ENCODE measurements around the gene NGFR. TPM values are rescaled to one million over a fixed set of nuclear protein-coding genes. Genes with fewer than 3 reads are reported as not detected.
A peak's percentile ranks its signal among the peaks of the same experiment; 100 is the strongest.
"Not testable (repeated sequence)": the region's sequence is repeated elsewhere in the genome, so short reads cannot be mapped to it uniquely, and the experiment has no call there.

NGFR gene
- total RNA-seq, 1 experiment from 2014 or later: 6.4 TPM

DNA sequence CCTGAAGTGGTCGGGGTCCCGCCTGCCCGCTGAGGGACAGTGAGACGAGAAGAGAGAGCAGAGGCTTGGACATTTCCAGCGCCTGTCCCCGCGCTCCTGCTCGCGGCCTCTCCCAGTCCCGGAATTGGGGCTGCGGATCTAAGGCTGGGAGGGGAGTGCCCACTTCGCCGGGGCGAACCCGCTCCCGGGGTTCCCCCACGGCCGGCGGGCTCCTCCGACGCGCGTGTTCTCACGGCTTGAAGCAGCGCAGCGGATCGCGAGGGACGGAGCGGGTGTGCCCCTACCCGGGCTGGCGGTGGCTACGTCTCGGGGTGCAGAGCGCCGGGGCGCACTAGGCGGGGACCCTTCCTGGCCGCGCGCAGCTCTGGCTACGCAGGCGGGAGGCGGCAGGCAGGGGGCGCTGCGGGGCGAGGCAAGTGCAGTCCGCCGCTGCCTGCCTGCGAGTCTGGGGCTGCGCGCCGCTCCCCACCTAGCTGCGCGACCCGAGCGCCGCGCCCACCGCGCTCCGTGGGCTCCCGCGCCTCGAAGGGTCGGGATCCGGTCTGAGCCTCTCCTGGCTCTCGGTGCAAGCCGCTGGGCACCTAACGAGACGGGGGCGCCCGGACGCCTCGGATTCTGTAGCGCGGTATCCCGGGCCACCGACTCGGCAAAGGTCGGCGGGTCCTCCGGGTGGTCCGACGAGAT lies 1.2 kb downstream of the NGFR start:
- DNase-seq (ENCODE audit: low read depth): peak; percentile 26

DNA sequence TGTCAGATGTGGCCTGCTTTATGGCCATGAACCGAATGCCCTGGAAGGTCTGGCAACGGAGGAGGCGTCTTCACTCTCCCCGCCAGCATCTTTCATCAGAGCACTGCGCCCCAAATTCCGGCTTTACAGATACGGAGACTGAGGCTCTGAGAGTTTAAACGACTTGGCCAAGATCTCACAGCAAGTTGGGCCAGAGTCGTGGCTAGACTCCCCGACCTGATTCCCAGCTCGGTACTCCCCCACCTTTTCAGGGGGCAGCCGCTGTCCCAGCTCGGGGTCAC lies 1.7 kb downstream of the NGFR start:
- no peak for DNase-seq (ENCODE audit: low read depth)

DNA sequence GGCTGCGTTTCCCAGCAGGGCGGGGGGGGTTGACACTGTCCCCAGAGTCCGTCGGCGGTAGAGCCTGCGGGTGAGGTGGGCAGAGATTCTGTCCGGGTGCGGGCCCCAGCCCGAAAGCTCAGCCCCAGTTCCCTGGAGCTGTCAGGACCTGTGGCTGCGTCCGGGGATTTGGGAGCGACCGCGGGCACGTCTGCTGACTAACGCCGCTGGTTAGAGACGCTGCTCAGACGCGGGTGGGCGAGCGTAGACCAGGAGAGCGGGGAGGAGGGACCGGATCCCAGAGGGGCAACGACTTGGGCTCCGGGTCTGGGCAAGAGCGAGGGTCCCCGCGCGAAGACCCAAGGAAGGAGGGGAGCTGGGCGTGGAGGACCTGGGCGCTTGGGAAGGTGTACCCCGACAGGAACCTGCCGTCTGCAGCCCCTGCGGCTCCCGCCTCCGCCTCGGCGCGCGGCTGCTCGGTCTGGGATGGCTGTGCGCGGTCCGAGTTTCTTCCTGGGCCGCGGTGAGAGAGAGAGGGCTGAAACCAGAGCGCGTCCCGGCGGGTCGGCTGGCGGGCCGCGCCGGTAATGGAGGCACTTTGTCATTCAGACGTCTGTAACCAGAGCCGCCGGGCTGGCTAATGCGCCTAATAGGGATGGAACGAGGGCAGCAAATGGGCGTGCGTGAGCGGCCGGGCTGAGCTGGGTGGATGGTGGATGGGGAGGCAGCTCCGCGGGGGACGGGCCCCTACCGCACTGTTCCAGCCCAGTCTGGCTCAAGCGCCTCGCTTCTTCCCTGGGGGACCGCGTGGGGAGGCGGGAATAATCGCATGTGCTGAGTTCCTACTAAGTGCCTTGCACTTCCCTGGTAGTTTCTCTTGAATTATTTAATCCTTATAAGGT lies 2.3 kb downstream of the NGFR start:
- peak; percentile 30 for DNase-seq (ENCODE audit: low read depth)

DNA sequence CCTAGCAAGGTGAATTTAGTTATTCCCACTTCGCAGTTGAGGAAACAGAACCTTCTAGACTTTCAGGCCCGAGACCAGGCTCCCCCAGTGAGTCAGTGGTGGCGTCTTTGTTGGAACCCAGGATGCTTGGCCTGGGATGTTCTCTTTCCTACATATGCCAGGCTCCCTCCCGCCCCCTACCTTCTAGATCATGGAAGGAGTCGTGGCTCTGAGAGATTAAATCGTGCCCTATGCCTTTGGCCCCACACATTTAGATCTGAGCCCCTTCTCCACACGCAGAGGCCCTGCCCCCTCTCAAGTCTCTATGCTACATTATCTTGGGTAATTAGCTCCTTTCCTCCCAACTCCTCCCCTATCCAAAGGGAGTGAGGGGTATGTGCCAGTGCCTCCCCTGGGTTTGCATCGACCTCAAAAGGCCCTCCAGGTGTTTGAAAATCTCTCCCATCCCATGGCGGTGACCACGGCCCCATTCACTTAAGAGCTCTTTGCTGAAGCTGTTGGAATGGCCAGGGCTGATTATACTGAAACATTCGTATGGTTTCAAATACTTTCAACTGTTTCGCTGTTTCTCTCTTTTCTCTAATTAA lies 3.0 kb downstream of the NGFR start:
- no peak for DNase-seq (ENCODE audit: low read depth)

GRCh38 chr17:49501496-49501895 lies 6.4 kb downstream of the NGFR start:
- no peak for DNase-seq (ENCODE audit: low read depth)

DNA sequence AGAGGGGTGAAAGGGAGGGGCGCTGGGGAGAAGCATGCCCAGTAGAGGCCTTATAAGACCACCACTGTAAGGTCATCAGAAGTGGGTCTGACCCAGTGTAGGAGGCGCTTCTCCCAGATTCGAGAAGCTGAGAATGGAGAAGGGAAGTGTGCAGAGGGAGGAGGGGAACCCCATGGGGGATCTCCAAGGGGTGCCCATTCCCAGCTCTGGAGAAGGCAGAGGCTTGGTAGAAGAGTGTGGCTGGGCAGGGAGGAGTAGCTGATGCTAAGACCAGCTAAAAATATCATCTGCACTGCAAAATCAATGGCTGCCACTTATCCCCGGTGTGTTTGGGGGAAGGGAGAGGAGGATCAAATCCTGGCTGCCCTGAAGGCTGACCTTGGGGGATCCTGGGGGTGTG lies 7.2 kb downstream of the NGFR start:
- DNase-seq (ENCODE audit: low read depth): no peak

GRCh38 chr17:49502680-49503079 lies 7.6 kb downstream of the NGFR start:
- not testable (repeated sequence) for DNase-seq (ENCODE audit: low read depth)

DNA sequence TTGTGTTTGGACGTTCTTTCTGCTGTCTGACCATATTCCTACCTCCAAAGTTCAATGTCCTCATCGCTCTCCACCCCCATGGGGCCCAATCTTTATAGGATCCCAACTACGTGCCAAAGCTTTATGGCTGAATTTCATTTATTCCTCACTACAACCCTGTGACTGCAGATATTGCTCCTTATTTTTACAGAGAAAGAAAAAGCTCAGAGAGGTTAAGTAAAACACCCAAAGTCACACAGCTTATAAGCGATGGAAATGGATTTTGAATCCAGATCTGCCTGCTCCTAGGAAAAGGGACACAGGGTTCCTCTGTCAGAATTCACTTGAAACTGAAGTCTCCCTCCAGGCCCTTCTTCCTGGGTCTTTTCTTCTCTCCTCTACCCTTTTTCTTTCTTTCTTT lies 9.3 kb downstream of the NGFR start:
- DNase-seq (ENCODE audit: low read depth): no peak

DNA sequence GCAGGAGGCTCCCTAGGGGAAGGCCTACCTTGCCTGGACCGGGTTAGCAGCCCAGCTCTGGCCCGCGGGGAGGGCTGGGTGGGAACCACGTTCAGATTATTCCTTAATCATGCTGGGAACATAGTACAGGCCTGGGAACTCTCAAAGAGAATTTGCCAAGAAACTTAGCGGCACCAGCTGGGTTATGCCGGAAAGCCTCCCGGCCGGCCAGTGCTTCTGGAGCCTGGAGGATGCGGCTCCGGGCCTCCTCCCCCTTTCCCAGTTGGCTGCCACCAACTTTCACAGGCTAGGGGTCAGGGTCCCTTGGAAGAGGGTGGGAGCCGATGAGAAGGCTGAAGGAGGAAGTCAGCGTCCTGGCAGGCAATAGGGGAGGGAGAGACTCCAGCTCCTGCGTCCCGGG lies 10.8 kb downstream of the NGFR start:
- DNase-seq (ENCODE audit: low read depth): no peak

DNA sequence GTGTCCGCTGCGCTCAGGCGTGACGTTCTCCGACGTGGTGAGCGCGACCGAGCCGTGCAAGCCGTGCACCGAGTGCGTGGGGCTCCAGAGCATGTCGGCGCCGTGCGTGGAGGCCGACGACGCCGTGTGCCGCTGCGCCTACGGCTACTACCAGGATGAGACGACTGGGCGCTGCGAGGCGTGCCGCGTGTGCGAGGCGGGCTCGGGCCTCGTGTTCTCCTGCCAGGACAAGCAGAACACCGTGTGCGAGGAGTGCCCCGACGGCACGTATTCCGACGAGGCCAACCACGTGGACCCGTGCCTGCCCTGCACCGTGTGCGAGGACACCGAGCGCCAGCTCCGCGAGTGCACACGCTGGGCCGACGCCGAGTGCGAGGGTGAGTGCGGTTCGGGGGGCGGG lies 11.2 kb downstream of the NGFR start:
- no peak for DNase-seq (ENCODE audit: low read depth)

- peak; percentile 55 for DNase-seq (ENCODE audit: low read depth)
Measured at GRCh38 chr17:49508061-49508865, 13.2 kb downstream of the NGFR start.

GRCh38 chr17:49508866-49509587 lies 13.9 kb downstream of the NGFR start:
- no peak for DNase-seq (ENCODE audit: low read depth)

DNA sequence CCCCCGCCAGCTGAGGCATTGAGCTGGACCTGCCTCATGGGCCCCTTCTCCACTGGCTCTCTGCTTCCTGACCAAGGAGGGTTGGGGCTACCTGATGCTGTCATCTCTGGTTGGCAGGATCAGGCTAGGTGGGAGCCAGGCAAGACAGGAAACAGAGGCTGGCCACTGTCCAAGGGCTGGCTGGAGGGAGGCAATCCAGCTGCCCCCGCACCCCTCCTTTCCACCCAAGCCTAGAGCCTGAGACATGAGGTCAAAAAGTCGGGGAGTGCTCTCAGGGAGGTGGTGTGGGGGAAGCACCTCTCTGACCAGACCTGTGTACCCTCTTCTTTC lies 14.5 kb downstream of the NGFR start:
- no peak for DNase-seq (ENCODE audit: low read depth)

- no peak for DNase-seq (ENCODE audit: low read depth)
Measured at GRCh38 chr17:49510059-49510719, 15.1 kb downstream of the NGFR start.

GRCh38 chr17:49510720-49511110 lies 15.6 kb downstream of the NGFR start:
- no peak for DNase-seq (ENCODE audit: low read depth)

DNA sequence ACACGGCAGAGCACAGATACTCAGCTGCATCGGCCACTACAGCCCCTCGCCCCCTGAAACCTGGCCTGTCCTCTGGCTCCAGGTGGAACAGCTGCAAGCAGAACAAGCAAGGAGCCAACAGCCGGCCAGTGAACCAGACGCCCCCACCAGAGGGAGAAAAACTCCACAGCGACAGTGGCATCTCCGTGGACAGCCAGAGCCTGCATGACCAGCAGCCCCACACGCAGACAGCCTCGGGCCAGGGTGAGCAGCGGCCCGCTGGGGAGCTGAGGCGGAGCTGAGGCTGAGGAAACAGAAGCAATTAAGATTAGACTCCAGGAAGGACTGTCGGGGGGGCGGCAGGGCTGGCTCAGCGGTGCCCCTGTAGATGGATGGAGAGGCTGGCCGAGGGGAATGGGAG lies 16.7 kb downstream of the NGFR start:
- DNase-seq (ENCODE audit: low read depth): no peak

- no peak for DNase-seq (ENCODE audit: low read depth)
Measured at GRCh38 chr17:49512296-49513043, 17.4 kb downstream of the NGFR start.

DNA sequence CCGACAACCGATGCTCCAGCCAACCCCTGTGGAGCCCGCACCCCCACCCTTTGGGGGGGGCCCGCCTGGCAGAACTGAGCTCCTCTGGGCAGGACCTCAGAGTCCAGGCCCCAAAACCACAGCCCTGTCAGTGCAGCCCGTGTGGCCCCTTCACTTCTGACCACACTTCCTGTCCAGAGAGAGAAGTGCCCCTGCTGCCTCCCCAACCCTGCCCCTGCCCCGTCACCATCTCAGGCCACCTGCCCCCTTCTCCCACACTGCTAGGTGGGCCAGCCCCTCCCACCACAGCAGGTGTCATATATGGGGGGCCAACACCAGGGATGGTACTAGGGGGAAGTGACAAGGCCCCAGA lies 17.9 kb downstream of the NGFR start:
- DNase-seq (ENCODE audit: low read depth): no peak

DNA sequence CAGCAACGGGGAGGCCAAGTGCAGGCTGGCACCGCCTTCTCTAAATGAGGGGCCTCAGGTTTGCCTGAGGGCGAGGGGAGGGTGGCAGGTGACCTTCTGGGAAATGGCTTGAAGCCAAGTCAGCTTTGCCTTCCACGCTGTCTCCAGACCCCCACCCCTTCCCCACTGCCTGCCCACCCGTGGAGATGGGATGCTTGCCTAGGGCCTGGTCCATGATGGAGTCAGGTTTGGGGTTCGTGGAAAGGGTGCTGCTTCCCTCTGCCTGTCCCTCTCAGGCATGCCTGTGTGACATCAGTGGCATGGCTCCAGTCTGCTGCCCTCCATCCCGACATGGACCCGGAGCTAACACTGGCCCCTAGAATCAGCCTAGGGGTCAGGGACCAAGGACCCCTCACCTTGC lies 18.5 kb downstream of the NGFR start:
- DNase-seq (ENCODE audit: low read depth): no peak

DNA sequence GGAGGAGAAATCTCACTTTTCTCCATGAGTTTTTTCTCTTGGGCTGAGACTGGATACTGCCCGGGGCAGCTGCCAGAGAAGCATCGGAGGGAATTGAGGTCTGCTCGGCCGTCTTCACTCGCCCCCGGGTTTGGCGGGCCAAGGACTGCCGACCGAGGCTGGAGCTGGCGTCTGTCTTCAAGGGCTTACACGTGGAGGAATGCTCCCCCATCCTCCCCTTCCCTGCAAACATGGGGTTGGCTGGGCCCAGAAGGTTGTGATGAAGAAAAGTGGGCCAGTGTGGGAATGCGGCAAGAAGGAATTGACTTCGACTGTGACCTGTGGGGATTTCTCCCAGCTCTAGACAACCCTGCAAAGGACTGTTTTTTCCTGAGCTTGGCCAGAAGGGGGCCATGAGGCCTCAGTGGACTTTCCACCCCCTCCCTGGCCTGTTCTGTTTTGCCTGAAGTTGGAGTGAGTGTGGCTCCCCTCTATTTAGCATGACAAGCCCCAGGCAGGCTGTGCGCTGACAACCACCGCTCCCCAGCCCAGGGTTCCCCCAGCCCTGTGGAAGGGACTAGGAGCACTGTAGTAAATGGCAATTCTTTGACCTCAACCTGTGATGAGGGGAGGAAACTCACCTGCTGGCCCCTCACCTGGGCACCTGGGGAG lies 19.1 kb downstream of the NGFR start:
- no peak for DNase-seq (ENCODE audit: low read depth)
